Adrenal gland (tissue), 5 donors: ENCODE results near the gene RNF31.

Source experiments
- POLR2A ChIP-seq, 2 donors: fragments of 450-650 bp; IDR thresholded peaks; one replicate each; pipeline ENCODE4 v1.6.1; 2017; ENCODE audit warnings: antibody characterized with exemption in 2 of 2, mild to moderate bottlenecking in 2 of 2, moderate library complexity in 1 of 2
- TF ChIP-seq, protein P1 (sequence below), 6 experiments: fragments of 450-650 bp in 4 of 6; fragments of 200-600 bp in 2 of 6; sonication (generic) in 1 of 6; IDR thresholded peaks; 1 replicate in 5 of 6; 2 replicates in 1 of 6; pipeline versions ENCODE4 v1.5.1 to v1.8.0; 2016 to 2021; ENCODE audit warnings: antibody characterized with exemption in 6 of 6, mild to moderate bottlenecking in 2 of 6, moderate library complexity in 1 of 6
- donor health status: DM: no; HTN: no; CAD: no.

DNA sequence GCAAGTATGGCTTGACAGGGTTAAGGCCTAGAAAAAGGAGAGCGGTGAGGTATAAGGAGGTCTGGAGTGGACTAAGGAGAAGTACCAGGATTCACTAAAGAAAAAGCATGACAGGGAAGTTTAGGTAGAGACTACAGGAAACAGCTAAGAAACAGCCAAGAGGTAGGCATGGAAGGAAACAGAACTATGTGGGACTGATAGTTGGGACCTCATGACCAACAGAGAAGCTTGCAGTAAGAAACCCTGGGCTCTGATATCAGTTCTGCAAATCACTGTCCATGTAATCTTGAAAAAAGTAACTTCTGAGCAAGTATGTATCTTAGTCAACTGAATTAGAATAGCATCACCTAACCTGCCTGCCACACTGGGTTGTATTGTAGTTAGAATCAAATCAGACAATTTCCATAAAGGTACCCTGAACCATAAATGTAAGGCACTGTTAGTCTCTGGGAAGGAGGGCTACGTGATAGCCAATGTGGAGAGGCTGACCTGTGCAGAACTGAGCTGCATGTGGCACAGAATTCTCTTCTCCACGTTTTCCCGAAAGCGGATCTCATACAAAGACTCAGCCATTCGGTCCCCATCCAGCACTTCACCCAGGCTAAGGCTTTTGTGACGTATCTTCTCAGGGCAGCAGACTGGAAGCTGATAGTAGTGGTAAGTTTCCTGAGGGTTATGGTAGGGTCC, 47.0 kb downstream of the RNF31 start:
- TF ChIP-seq, protein P1, sequence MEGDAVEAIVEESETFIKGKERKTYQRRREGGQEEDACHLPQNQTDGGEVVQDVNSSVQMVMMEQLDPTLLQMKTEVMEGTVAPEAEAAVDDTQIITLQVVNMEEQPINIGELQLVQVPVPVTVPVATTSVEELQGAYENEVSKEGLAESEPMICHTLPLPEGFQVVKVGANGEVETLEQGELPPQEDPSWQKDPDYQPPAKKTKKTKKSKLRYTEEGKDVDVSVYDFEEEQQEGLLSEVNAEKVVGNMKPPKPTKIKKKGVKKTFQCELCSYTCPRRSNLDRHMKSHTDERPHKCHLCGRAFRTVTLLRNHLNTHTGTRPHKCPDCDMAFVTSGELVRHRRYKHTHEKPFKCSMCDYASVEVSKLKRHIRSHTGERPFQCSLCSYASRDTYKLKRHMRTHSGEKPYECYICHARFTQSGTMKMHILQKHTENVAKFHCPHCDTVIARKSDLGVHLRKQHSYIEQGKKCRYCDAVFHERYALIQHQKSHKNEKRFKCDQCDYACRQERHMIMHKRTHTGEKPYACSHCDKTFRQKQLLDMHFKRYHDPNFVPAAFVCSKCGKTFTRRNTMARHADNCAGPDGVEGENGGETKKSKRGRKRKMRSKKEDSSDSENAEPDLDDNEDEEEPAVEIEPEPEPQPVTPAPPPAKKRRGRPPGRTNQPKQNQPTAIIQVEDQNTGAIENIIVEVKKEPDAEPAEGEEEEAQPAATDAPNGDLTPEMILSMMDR (IDR thresholded peaks at IDR 0.05): no peak
- no peak for TF ChIP-seq POLR2A (IDR thresholded peaks at IDR 0.05)
